MM.1S (cell line): Measurements from ENCODE around the gene FOXP1.

ENCODE experiments used
- DNase-seq: peaks from one replicate; pipeline ENCODE4 v3.0.0-alpha.2; 2015
- H2AFZ ChIP-seq: fragments of 300-600 bp; sonication (generic); 2 replicates; pipeline ENCODE4 v1.6.0; 2016; ENCODE audit warnings: antibody characterized with exemption, low read length
- H3F3A ChIP-seq: fragments of 300-600 bp; sonication (generic); 2 replicates; pipeline ENCODE4 v1.6.1; 2016; ENCODE audit warnings: mild to moderate bottlenecking, antibody characterized with exemption, low read length, moderate library complexity, mixed read lengths; ENCODE audit not compliant: insufficient read depth
- H3K27ac ChIP-seq: fragments of 300-600 bp; sonication (generic); 2 replicates; pipeline ENCODE4 v1.5.1; 2016; ENCODE audit warnings: mild to moderate bottlenecking, low read length
- H3K27me3 ChIP-seq: fragments of 300-600 bp; sonication (generic); replicated peaks from 2 replicates; pipeline ENCODE4 v1.6.0; 2016; ENCODE audit warnings: low read length; ENCODE audit not compliant: insufficient read depth
- H3K36me3 ChIP-seq: fragments of 300-600 bp; sonication (generic); replicated peaks from 2 replicates; pipeline ENCODE4 v1.6.1; 2016; ENCODE audit warnings: mild to moderate bottlenecking, low read length, mixed read lengths; ENCODE audit not compliant: insufficient read depth
- H3K4me1 ChIP-seq: fragments of 300-600 bp; sonication (generic); 2 replicates; pipeline ENCODE4 v1.6.1; 2016; ENCODE audit warnings: low read length, mixed read lengths
- H3K4me2 ChIP-seq: fragments of 300-600 bp; sonication (generic); 2 replicates; pipeline ENCODE4 v1.6.0; 2016; ENCODE audit warnings: low read depth, low read length
- H3K4me3 ChIP-seq: fragments of 300-600 bp; sonication (generic); 2 replicates; pipeline ENCODE4 v1.5.1; 2016; ENCODE audit warnings: low read length, mixed read lengths
- H3K79me2 ChIP-seq: fragments of 300-600 bp; sonication (generic); 2 replicates; pipeline ENCODE4 v1.6.1; 2016; ENCODE audit warnings: mixed run types, low read length, mixed read lengths
- H3K9ac ChIP-seq: fragments of 300-600 bp; sonication (generic); 2 replicates; pipeline ENCODE4 v1.6.1; 2016; ENCODE audit warnings: low read length, mixed read lengths
- H3K9me2 ChIP-seq: fragments of 300-600 bp; sonication (generic); replicated peaks from 2 replicates; pipeline ENCODE4 v1.6.1; 2016; ENCODE audit warnings: mild to moderate bottlenecking, low read length, mixed read lengths; ENCODE audit not compliant: insufficient read depth
- H3K9me3 ChIP-seq: fragments of 300-600 bp; sonication (generic); replicated peaks from 2 replicates; pipeline ENCODE4 v1.6.1; 2016; ENCODE audit warnings: mild to moderate bottlenecking, low read length, mixed read lengths; ENCODE audit not compliant: insufficient read depth
- H4K20me1 ChIP-seq: fragments of 300-600 bp; sonication (generic); 2 replicates; pipeline ENCODE4 v1.6.1; 2016; ENCODE audit warnings: mild to moderate bottlenecking, low read length, moderate library complexity, mixed read lengths; ENCODE audit not compliant: insufficient read depth
- EZH2 ChIP-seq: fragments of 300-600 bp; sonication (generic); optimal IDR thresholded peaks from 2 replicates; pipeline ENCODE3; 2017; ENCODE audit warnings: low read depth, mild to moderate bottlenecking, antibody characterized with exemption, low read length, mixed read lengths
- EZH2phosphoT487 ChIP-seq: fragments of 300-600 bp; sonication (generic); IDR thresholded peaks from 2 replicates; pipeline ENCODE4 v1.6.1; 2018; ENCODE audit warnings: antibody characterized with exemption, low read length
- TF ChIP-seq, protein P1 (sequence below): fragments of 300-600 bp; sonication (generic); IDR thresholded peaks from 2 replicates; pipeline ENCODE4 v1.5.1; 2016; ENCODE audit warnings: antibody characterized with exemption, low read length, mixed read lengths

The FOXP1 gene

DNA sequence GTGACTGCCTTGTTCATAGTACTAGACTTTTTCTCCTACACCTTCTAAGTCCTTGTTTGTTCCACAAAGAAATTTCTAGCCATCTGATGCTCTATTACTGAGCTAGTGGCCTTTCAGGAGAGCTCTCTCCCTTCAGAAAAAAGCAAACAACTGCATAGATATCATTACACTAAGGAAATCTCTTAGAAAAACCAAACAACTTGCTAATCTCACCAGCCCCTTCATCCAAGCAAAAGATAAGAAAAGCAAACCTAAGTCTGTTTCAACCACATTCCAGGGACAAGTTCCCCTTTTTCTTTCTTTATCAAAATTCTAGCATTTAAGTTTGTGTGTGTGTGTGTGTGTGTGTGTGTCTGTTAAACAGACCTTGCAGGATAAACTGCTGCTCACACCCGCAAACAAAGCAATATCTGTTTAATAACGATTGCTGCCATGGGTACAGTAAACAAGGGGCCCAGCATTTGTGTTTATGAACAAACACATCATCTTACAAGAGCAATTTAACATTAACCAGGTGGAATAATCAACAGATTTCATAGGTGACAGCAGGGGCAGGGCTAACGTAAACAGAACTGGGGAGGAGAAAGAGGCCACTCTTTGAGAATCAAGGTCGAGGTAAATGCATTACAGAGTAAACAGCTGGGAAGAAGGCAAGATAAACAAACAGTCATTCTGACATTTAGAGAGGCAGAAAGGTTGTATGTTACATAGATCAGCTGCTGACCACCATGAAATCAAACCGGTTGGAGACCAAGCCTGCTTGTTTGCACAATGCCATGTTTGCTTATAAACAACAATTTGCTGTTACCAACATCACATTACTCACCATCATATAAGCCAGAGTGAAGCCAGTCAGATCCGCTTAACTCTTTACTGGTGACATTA, 375.1 kb downstream of the FOXP1 start:
- Histone ChIP-seq H3K4me3 (no peak overlapping the region), H3K27me3 (no peaks in the 10 kb centered on the region), H3K36me3 (no peaks in the 10 kb centered on the region), H3K27ac (no peak overlapping the region), H3K9ac (no peak overlapping the region), H4K20me1 (no peaks in the 10 kb centered on the region), H3F3A (no peaks in the 10 kb centered on the region), H3K4me2 (no peak overlapping the region), H3K9me3 (no peaks in the 10 kb centered on the region), H2AFZ (no peak overlapping the region), H3K9me2 (no peaks in the 10 kb centered on the region), H3K4me1 (no peaks in the 10 kb centered on the region), H3K79me2 (no peaks in the 10 kb centered on the region)
- TF ChIP-seq, protein P1, sequence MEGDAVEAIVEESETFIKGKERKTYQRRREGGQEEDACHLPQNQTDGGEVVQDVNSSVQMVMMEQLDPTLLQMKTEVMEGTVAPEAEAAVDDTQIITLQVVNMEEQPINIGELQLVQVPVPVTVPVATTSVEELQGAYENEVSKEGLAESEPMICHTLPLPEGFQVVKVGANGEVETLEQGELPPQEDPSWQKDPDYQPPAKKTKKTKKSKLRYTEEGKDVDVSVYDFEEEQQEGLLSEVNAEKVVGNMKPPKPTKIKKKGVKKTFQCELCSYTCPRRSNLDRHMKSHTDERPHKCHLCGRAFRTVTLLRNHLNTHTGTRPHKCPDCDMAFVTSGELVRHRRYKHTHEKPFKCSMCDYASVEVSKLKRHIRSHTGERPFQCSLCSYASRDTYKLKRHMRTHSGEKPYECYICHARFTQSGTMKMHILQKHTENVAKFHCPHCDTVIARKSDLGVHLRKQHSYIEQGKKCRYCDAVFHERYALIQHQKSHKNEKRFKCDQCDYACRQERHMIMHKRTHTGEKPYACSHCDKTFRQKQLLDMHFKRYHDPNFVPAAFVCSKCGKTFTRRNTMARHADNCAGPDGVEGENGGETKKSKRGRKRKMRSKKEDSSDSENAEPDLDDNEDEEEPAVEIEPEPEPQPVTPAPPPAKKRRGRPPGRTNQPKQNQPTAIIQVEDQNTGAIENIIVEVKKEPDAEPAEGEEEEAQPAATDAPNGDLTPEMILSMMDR, result no peak
- TF ChIP-seq EZH2, result no peak
- no peak for TF ChIP-seq EZH2phosphoT487
- no peak for DNase-seq

DNA sequence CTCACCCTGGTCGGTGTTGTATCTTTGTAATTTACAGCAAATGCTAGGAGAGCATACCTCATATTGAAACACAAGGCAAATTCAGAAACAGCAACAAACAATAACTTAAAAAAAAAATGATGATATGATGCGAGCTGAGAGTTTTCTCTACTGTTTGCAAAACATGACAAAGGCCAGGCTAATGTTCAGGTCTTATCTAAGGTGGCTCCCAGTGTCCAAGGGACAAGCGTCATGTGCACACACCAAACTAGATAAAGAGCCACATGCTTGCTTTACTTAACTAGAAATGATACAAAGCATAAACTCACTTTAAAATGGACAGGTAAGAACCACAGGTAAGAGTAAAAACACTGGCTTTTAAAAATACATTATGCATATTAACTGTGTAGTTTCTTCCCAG, 375.9 kb downstream of the FOXP1 start:
- H4K20me1 ChIP-seq, result no peaks in the 10 kb centered on the region
- no peak for DNase-seq
- H3K9me2 ChIP-seq, result no peaks in the 10 kb centered on the region
- H3F3A ChIP-seq, result no peaks in the 10 kb centered on the region
- H3K4me2 ChIP-seq, result no peak overlapping the region
- no peaks in the 10 kb centered on the region for H3K4me1 ChIP-seq
- no peak overlapping the region for H3K27ac ChIP-seq
- no peaks in the 10 kb centered on the region for H3K27me3 ChIP-seq
- TF ChIP-seq, protein P1, result no peak
- no peak for TF ChIP-seq EZH2
- TF ChIP-seq EZH2phosphoT487, result no peak
- H2AFZ ChIP-seq, result no peak overlapping the region
- no peaks in the 10 kb centered on the region for H3K79me2 ChIP-seq
- no peaks in the 10 kb centered on the region for H3K9me3 ChIP-seq
- H3K4me3 ChIP-seq, result no peak overlapping the region
- H3K36me3 ChIP-seq, result no peaks in the 10 kb centered on the region
- no peak overlapping the region for H3K9ac ChIP-seq

DNA sequence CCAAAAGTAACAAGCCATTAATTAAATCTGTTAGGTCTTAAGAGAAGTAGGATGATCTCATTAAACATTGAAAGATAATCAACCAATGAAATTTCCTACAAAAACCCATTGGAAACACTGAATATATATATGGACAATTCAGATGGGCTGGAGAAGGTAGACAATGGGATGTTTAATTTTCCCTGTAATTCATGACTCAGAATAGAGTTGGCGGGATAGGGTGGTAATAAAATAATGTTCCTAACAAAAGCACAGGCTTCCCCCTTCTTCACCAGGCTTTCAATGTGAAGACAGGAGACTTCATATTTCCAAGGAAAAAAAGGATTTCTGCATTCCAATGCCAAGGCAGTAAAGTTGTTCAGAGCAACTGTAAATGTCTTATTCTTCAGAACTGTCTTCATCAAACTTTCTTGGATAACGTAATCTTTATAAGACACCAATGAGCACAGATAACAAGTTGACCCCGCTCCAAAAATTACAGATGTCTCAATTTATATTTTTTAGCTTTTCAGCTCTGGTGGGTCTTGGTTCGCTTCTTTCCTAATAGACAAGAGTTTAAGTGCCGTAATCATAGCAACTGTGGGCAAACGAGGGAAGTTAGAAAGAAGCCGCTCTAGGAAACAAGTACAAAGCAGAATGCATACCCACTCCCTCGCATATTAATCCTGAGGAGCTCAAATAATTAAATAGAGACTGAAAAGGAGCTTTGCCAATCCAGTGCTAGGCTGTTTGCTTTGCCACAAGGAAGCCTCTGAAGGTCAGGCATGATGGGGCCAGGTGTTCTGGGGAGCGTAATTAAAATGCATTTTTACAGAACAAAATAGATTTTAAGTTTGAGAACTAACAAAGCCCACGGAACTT, 377.0 kb downstream of the FOXP1 start:
- Histone ChIP-seq H3K36me3 (no peaks in the 10 kb centered on the region), H4K20me1 (no peaks in the 10 kb centered on the region), H3K4me1 (no peaks in the 10 kb centered on the region), H3K27ac (no peak overlapping the region), H3K27me3 (no peaks in the 10 kb centered on the region), H3K9me2 (no peaks in the 10 kb centered on the region), H3K4me2 (no peak overlapping the region), H3K79me2 (no peaks in the 10 kb centered on the region), H3K9ac (no peak overlapping the region), H3K9me3 (no peaks in the 10 kb centered on the region), H2AFZ (no peak overlapping the region), H3K4me3 (no peak overlapping the region), H3F3A (no peaks in the 10 kb centered on the region)
- DNase-seq, result no peak
- TF ChIP-seq EZH2 (no peak), EZH2phosphoT487 (no peak)
- TF ChIP-seq, protein P1, result no peak
